DND-41 (cell line): ENCODE results near the gene ZC3H7A.

Experiments used
- EZH2 ChIP-seq: IDR thresholded peaks from 3 replicates; pipeline ENCODE4 v1.6.1; 2012; ENCODE audit warnings: borderline replicate concordance, low read depth, mild to moderate bottlenecking, moderate library complexity, low read length, inconsistent platforms; ENCODE audit not compliant: severe bottlenecking
- TF ChIP-seq, protein P1 (sequence below): IDR thresholded peaks from 2 replicates; pipeline ENCODE4 v1.5.1; 2012; ENCODE audit warnings: borderline replicate concordance, low read length, moderate library complexity, mild to moderate bottlenecking; ENCODE audit not compliant: poor library complexity, severe bottlenecking; ENCODE audit errors: extremely low read depth

- TF ChIP-seq, protein P1, sequence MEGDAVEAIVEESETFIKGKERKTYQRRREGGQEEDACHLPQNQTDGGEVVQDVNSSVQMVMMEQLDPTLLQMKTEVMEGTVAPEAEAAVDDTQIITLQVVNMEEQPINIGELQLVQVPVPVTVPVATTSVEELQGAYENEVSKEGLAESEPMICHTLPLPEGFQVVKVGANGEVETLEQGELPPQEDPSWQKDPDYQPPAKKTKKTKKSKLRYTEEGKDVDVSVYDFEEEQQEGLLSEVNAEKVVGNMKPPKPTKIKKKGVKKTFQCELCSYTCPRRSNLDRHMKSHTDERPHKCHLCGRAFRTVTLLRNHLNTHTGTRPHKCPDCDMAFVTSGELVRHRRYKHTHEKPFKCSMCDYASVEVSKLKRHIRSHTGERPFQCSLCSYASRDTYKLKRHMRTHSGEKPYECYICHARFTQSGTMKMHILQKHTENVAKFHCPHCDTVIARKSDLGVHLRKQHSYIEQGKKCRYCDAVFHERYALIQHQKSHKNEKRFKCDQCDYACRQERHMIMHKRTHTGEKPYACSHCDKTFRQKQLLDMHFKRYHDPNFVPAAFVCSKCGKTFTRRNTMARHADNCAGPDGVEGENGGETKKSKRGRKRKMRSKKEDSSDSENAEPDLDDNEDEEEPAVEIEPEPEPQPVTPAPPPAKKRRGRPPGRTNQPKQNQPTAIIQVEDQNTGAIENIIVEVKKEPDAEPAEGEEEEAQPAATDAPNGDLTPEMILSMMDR = no peak
- TF ChIP-seq EZH2 = no peak
These were observed 47.0 kb downstream of the ZC3H7A start for GRCh38 chr16:11750056-11750455.
